Activated CD4-positive, alpha-beta T cell treated with anti-CD3 and anti-CD28 coated beads for 36 hours (primary cell): Measurements from ENCODE around the gene SOX4. TPM values are rescaled to one million over a fixed set of nuclear protein-coding genes. Genes with fewer than 3 reads are reported as not detected.
"Not testable (repeated sequence)": the region's sequence is repeated elsewhere in the genome, so short reads cannot be mapped to it uniquely, and the experiment has no call there.

Source experiments
- ATAC-seq: fragments of 200-7000 bp; cut with Tn5 transposase; one replicate; pipeline ENCODE4 v1.10.0; 2021; ENCODE audit warnings: mild to moderate bottlenecking, moderate library complexity
- CTCF ChIA-PET: fragments of 350-600 bp; sonication (Branson Sonifier 250); formaldehyde crosslinking; loops from one replicate; lab custom pipeline; 2021; ENCODE audit warnings: antibody characterized with exemption; lab: Charles Lee
- POLR2A ChIA-PET: fragments of 350-600 bp; sonication (Branson Sonifier 250); formaldehyde crosslinking; loops from one replicate; lab custom pipeline; 2021; ENCODE audit warnings: antibody characterized with exemption, inconsistent platforms; lab: Charles Lee
- DNase-seq: peaks from one replicate; pipeline ENCODE4 v3.0.0-alpha.2; 2020
- H3K27ac Mint-ChIP-seq: one replicate; pipeline ENCODE4 v1.8.0; 2021; ENCODE audit warnings: mixed read lengths
- H3K27me3 Mint-ChIP-seq: one replicate; pipeline ENCODE4 v1.8.0; 2021; ENCODE audit warnings: mixed read lengths
- H3K36me3 Mint-ChIP-seq: one replicate; pipeline ENCODE4 v1.8.0; 2021; ENCODE audit warnings: low read depth, mixed read lengths
- H3K4me1 Mint-ChIP-seq: one replicate; pipeline ENCODE4 v1.8.0; 2021; ENCODE audit warnings: mixed read lengths
- H3K4me3 Mint-ChIP-seq: one replicate; pipeline ENCODE4 v1.8.0; 2021; ENCODE audit warnings: mild to moderate bottlenecking, moderate library complexity, mixed read lengths
- H3K9me3 Mint-ChIP-seq: one replicate; pipeline ENCODE4 v1.8.0; 2021; ENCODE audit warnings: low read depth, mixed read lengths
- intact Hi-C, 2 experiments: fragments of 100-400 bp; cut with DNase I in 1 of 2; cut with micrococcal nuclease in 1 of 2; formaldehyde crosslinking; loops; one replicate each; pipeline versions ENCODE4 v1.14.2 to v1.15.1; 2022 to 2024; cut with DNase I, micrococcal nuclease
- total RNA-seq, 2 experiments: library from RNA; stranded (reverse); gene quantifications; one replicate each; pipeline ENCODE4 v1.2.3, GENCODE V29; 2021

SOX4 gene
- 1 to 10 TPM; 2.3 to 2.5 TPM for total RNA-seq

GRCh38 chr6:21593412-21593926 lies at the start of gene SOX4:
Gene SOX4, plus strand, starts transcription at chr6:21593751. Its CDS starts 784 bp downstream, at chr6:21594535.
- intact Hi-C loops = loop anchor here in 1 of 2 experiments (5.0 to 10.0 kb wide), 3 partner anchors 326 to 1381 kb away; partner anchors contain the start of gene MBOAT1
- POLR2A ChIA-PET = interaction anchor here (0.6 kb wide), 1 partner anchor 1156 kb away, joined by 3 read pairs; no protein-coding TSS in a partner anchor
- H3K4me3 Mint-ChIP-seq = no peak within 1 kb of the TSS
- H3K4me1 Mint-ChIP-seq = peaks cover 21% of the 10 kb centered on the region
- peak within 1 kb of the TSS; percentile 77 for H3K27ac Mint-ChIP-seq
- H3K36me3 Mint-ChIP-seq = peaks cover 2% of the 10 kb centered on the region
- ATAC-seq (peak; percentile 67), DNase-seq (peak; percentile 82)
- peaks cover 37% of the 10 kb centered on the region for H3K27me3 Mint-ChIP-seq
- no peaks in the 10 kb centered on the region for H3K9me3 Mint-ChIP-seq
- CTCF ChIA-PET = interaction anchor here (0.7 to 1.8 kb wide), 6 partner anchors 26 to 1055 kb away, joined by 3 to 15 read pairs (median 3); no protein-coding TSS in a partner anchor

DNA sequence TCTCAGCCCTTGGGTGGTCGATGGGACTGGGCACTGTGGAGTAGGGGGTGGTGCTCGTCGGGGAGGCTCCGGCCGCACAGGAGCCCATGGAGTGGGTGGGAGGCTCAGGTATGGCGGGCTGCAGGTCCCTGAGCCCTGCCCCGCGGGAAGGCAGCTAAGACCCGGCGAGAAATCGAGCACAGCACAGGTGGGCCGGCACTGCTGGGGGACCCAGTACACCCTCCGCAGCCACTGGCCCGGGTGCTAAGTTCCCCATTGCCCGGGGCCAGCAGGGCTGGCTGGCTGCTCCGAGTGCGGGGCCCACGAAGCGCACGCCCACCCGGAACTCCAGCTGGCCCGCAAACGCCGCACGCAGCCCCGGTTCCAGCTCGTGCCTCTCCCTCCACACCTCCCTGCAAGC lies 41.3 kb upstream of the SOX4 start:
- H3K9me3 Mint-ChIP-seq, H3K36me3 Mint-ChIP-seq, ATAC-seq, POLR2A ChIA-PET, intact Hi-C loops, H3K4me3 Mint-ChIP-seq, CTCF ChIA-PET, H3K27ac Mint-ChIP-seq, H3K27me3 Mint-ChIP-seq, DNase-seq, H3K4me1 Mint-ChIP-seq: not testable (repeated sequence)

- Mint-ChIP-seq H3K4me3 (no peak overlapping the region), H3K9me3 (no peaks in the 10 kb centered on the region), H3K27me3 (no peaks in the 10 kb centered on the region), H3K27ac (no peak overlapping the region), H3K4me1 (no peaks in the 10 kb centered on the region), H3K36me3 (no peaks in the 10 kb centered on the region)
- ChIA-PET CTCF (no interaction called here), POLR2A (no interaction called here)
- intact Hi-C loops = no loop called here
- ATAC-seq = no peak
- DNase-seq = no peak
Observed at GRCh38 chr6:21554286-21554685, 39.3 kb upstream of the SOX4 start.

DNA sequence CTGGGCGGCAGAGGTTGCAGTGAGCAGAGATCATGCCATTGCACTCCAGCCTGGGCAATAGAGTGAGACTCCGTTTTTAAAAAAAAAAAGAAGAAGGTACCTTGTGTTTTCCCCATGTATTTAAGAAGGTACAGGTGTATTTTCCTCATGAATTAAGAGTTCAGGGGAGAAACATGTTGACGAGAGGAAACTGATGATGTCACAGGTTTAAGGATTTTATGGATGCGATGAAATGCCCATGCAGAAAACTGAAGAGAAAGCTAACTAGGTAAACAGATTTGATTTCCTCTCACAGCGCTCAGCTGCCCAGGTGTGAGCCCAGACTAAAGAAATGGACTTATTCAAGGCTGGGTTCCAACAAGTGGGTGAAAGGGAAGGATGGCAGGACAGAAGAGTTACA lies 38.4 kb upstream of the SOX4 start:
- Mint-ChIP-seq H3K9me3 (no peaks in the 10 kb centered on the region), H3K4me3 (no peak overlapping the region), H3K27ac (no peak overlapping the region), H3K4me1 (no peaks in the 10 kb centered on the region), H3K27me3 (no peaks in the 10 kb centered on the region), H3K36me3 (no peaks in the 10 kb centered on the region)
- DNase-seq (no peak), ATAC-seq (no peak)
- intact Hi-C loops = no loop called here
- POLR2A ChIA-PET = no interaction called here
- CTCF ChIA-PET = no interaction called here

GRCh38 chr6:21556511-21556910 lies 37.0 kb upstream of the SOX4 start:
- no peaks in the 10 kb centered on the region for H3K27me3 Mint-ChIP-seq
- POLR2A ChIA-PET = no interaction called here
- no peak overlapping the region for H3K27ac Mint-ChIP-seq
- no peak for DNase-seq
- no peaks in the 10 kb centered on the region for H3K4me1 Mint-ChIP-seq
- intact Hi-C loops = no loop called here
- H3K9me3 Mint-ChIP-seq = no peaks in the 10 kb centered on the region
- CTCF ChIA-PET = no interaction called here
- no peak for ATAC-seq
- H3K4me3 Mint-ChIP-seq = no peak overlapping the region
- H3K36me3 Mint-ChIP-seq = no peaks in the 10 kb centered on the region

DNA sequence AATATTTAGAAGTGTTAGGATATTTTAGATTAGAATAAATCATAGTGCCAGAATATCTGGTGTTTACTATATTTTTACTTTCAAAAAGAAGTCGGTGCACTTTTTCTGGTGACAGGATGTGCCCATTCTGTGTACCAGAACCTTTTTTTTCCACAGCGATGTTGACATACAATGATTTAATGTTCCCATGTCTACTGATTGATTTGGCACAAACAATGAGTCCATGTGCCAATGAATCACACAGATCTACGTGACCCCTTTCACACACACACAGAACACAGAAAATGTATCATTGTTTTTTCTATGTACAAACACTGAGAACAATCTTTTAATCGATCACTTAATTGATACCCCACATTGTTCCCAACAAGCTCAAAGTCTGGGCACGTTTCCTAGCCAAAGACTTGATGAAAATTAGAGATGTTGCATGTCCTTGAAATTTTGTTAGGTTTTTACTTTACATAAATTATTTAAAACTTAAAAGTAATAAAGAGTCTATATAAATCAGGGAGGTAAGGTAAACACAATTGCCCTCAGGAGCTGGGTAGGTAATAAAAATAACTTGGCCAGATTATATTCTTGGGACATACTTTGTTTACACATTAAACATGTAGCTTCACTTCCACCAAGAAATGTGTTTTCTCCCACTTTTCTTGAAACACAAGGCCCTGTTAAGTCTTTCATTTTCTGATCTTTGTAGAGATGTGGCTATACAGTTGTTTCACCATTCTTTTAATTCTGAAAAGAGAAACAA lies 36.4 kb upstream of the SOX4 start:
- ATAC-seq (no peak), DNase-seq (no peak)
- ChIA-PET POLR2A (no interaction called here), CTCF (no interaction called here)
- intact Hi-C loops = no loop called here
- Mint-ChIP-seq H3K9me3 (no peaks in the 10 kb centered on the region), H3K4me1 (no peaks in the 10 kb centered on the region), H3K4me3 (no peak overlapping the region), H3K27me3 (no peaks in the 10 kb centered on the region), H3K27ac (no peak overlapping the region), H3K36me3 (no peaks in the 10 kb centered on the region)

GRCh38 chr6:21559238-21559637 lies 34.3 kb upstream of the SOX4 start:
- no peak overlapping the region for H3K4me3 Mint-ChIP-seq
- ATAC-seq = no peak

GRCh38 chr6:21560249-21560648 lies 33.3 kb upstream of the SOX4 start:
- Mint-ChIP-seq H3K4me3 (no peak overlapping the region), H3K27ac (no peak overlapping the region), H3K27me3 (no peaks in the 10 kb centered on the region), H3K36me3 (no peaks in the 10 kb centered on the region), H3K9me3 (no peaks in the 10 kb centered on the region), H3K4me1 (no peaks in the 10 kb centered on the region)
- ATAC-seq (no peak), DNase-seq (no peak)
- intact Hi-C loops = no loop called here
- ChIA-PET POLR2A (no interaction called here), CTCF (no interaction called here)

More at GRCh38 chr6:21559238-21559637, 34.3 kb upstream of the SOX4 start:
- no peaks in the 10 kb centered on the region for H3K27me3 Mint-ChIP-seq
- no peak overlapping the region for H3K27ac Mint-ChIP-seq
- ChIA-PET CTCF (no interaction called here), POLR2A (no interaction called here)
- no peaks in the 10 kb centered on the region for H3K9me3 Mint-ChIP-seq
- H3K4me1 Mint-ChIP-seq = no peaks in the 10 kb centered on the region
- no peaks in the 10 kb centered on the region for H3K36me3 Mint-ChIP-seq
- no peak for DNase-seq
- intact Hi-C loops = no loop called here

DNA sequence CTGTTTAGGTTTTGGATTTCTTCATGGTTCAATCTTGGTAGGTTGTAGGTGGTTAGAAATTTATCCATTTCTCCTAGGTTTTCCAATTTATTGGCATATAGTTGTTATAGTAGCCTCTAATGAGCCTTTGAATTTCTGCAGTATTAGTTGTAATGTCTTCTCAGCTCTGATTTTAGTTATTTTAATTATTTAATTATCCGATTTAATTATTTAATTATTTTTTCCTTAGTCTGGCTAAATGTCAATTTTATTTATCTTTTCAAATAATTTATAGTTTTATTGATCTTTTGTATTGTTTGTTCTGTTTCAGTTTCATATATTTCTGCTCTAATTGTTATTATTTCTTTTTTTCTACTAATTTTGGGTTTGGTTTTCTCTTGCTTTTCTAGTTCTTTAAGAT lies 28.1 kb upstream of the SOX4 start:
- Mint-ChIP-seq H3K9me3 (no peaks in the 10 kb centered on the region), H3K27me3 (no peaks in the 10 kb centered on the region), H3K4me1 (no peaks in the 10 kb centered on the region), H3K27ac (no peak overlapping the region), H3K36me3 (no peaks in the 10 kb centered on the region), H3K4me3 (no peak overlapping the region)
- ATAC-seq = no peak
- ChIA-PET POLR2A (no interaction called here), CTCF (interaction anchor here (0.5 kb wide), 1 partner anchor 65 kb away, joined by 3 read pairs; no protein-coding TSS in a partner anchor)
- intact Hi-C loops = no loop called here
- DNase-seq = no peak

GRCh38 chr6:21578523-21578922 lies 15.0 kb upstream of the SOX4 start:
- no peak overlapping the region for H3K4me3 Mint-ChIP-seq
- ChIA-PET POLR2A (interaction anchor here (0.7 kb wide), 1 partner anchor 600 kb away, joined by 3 read pairs; no protein-coding TSS in a partner anchor), CTCF (no interaction called here)
- H3K9me3 Mint-ChIP-seq = peaks cover 4% of the 10 kb centered on the region
- no peaks in the 10 kb centered on the region for H3K36me3 Mint-ChIP-seq
- H3K4me1 Mint-ChIP-seq = no peaks in the 10 kb centered on the region
- no peaks in the 10 kb centered on the region for H3K27me3 Mint-ChIP-seq
- ATAC-seq = no peak
- no peak for DNase-seq
- H3K27ac Mint-ChIP-seq = no peak overlapping the region
- intact Hi-C loops = no loop called here

DNA sequence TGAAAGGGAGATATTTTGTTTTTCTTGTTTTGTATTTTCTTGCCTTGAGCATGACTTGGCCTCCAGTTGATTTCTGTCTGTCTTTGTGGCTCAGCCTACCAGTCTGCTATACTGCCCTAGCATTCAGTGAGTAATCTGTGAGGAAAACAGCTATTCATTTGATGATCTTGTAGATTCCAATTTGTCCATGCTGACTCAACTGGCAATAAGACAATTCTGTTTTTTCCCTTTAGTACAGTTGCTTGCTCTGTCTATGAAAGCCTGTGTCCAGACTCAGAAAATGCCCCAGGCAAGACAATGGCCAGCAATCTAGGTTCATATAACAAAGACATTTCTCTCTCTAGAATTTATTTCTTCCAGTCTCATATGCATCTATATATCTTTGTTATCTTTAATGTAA lies 10.9 kb upstream of the SOX4 start:
- peaks cover 3% of the 10 kb centered on the region for H3K9me3 Mint-ChIP-seq
- H3K27me3 Mint-ChIP-seq = peaks cover 19% of the 10 kb centered on the region
- ATAC-seq = no peak
- H3K4me3 Mint-ChIP-seq = no peak overlapping the region
- POLR2A ChIA-PET = no interaction called here
- H3K27ac Mint-ChIP-seq = no peak overlapping the region
- peaks cover 3% of the 10 kb centered on the region for H3K4me1 Mint-ChIP-seq
- CTCF ChIA-PET = no interaction called here
- no peak for DNase-seq
- H3K36me3 Mint-ChIP-seq = no peaks in the 10 kb centered on the region
- intact Hi-C loops = loop anchor here in 1 of 2 experiments (10.0 kb wide), 1 partner anchor 148 kb away; no protein-coding TSS in a partner anchor

DNA sequence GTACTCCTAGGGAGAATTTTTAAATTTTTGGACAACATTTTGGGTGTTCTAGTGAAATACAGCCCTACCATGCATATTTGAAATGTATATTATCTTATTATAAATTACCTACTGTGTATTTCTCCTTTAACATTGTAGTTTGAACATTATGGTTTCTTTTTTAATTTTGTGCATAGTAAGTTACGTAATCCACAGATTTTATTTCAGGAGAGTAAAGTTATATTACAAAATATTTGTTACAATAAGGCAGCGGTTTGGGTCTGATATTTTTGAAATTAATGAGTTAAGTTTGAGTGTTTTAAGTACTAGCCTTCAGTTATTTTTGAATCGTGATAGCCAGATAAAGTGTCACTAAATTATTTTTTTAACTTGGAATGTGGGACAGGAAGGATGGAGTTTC lies 7.3 kb upstream of the SOX4 start:
- H3K36me3 Mint-ChIP-seq = no peaks in the 10 kb centered on the region
- H3K4me1 Mint-ChIP-seq = peaks cover 9% of the 10 kb centered on the region
- intact Hi-C loops = loop anchor here (5.0 to 10.0 kb wide), 3 partner anchors 151 to 1294 kb away; no protein-coding TSS in a partner anchor
- no peaks in the 10 kb centered on the region for H3K9me3 Mint-ChIP-seq
- peaks cover 28% of the 10 kb centered on the region for H3K27me3 Mint-ChIP-seq
- no peak overlapping the region for H3K4me3 Mint-ChIP-seq
- POLR2A ChIA-PET = no interaction called here
- H3K27ac Mint-ChIP-seq = no peak overlapping the region
- CTCF ChIA-PET = interaction anchor here (0.6 to 3.7 kb wide), 2 partner anchors 12 to 297 kb away, joined by 3 to 15 read pairs; no protein-coding TSS in a partner anchor
- ATAC-seq (no peak), DNase-seq (no peak)
